Psoas muscle (tissue), 8 donors: ENCODE measurements around the gene INSIG1. TPM values are rescaled to one million over a fixed set of nuclear protein-coding genes. Genes with fewer than 3 reads are reported as not detected.

Experiments used
- ATAC-seq, 4 donors: fragments of 200-7000 bp; cut with Tn5 transposase; one replicate each; pipeline ENCODE4 v1.9.1; 2020; ENCODE audit warnings: moderate library complexity in 3 of 4, mild to moderate bottlenecking in 2 of 4
- DNase-seq, 2 donors: peaks; one replicate each; pipeline ENCODE4 v3.0.0-alpha.2; 2020
- H3K27ac ChIP-seq: fragments of 200-600 bp; one replicate; pipeline ENCODE4 v1.8.0; 2022
- H3K27me3 ChIP-seq, 3 donors: fragments of 200-600 bp in 1 of 3; one replicate each; pipeline versions ENCODE4 v1.6.1 to v1.8.0; 2013 to 2022; ENCODE audit warnings: low read length in 2 of 3, mild to moderate bottlenecking in 2 of 3, moderate library complexity in 1 of 3; ENCODE audit not compliant: insufficient read depth in 3 of 3
- H3K36me3 ChIP-seq, 2 donors: fragments of 200-600 bp in 1 of 2; one replicate each; pipeline versions ENCODE4 v1.6.1 to v1.8.0; 2013 to 2022; ENCODE audit warnings: low read depth in 1 of 2, mild to moderate bottlenecking in 1 of 2, moderate library complexity in 1 of 2; ENCODE audit not compliant: insufficient read depth in 1 of 2
- H3K4me1 ChIP-seq: fragments of 200-600 bp; one replicate; pipeline ENCODE4 v1.8.0; 2022
- H3K4me3 ChIP-seq: fragments of 200-600 bp; one replicate; pipeline ENCODE4 v1.8.0; 2022; ENCODE audit warnings: mild to moderate bottlenecking
- H3K9me3 ChIP-seq: fragments of 200-600 bp; one replicate; pipeline ENCODE4 v1.8.0; 2022
- WGBS, 3 donors: extraction: QIAGEN DNeasy Blood & Tissue Kit; methylation state at CpG; one replicate each; pipeline versions ENCODE4 v1.1.6 to v1.1.7; 2013; 5-methylcytosine and 5-hydroxymethylcytosine counted together
- intact Hi-C, 2 donors: fragments of 100-400 bp; cut with DNase I; formaldehyde crosslinking; loops; one replicate each; pipeline versions ENCODE4 v1.11.0 to v1.14.2; 2022
- polyA plus RNA-seq, 3 donors: library from polyadenylated mRNA; stranded (reverse); fragments of 200-250 nt; gene quantifications; one replicate each; pipeline ENCODE4 v1.2.3, GENCODE V29; 2013
- total RNA-seq, 4 donors: library from RNA; stranded (reverse); fragmentation: NEBNext Ultra II Directional in 2 of 4; extraction: Animal tissue kit (Norgen Biotek cat#: 25700) in 2 of 4; gene quantifications; one replicate each; pipeline versions ENCODE4 v1.2.1 to v1.2.4, GENCODE V29; 2021 to 2023
- TF ChIP-seq, protein P1 (sequence below): fragments of 200-600 bp; IDR thresholded peaks from one replicate; pipeline ENCODE4 v1.8.0; 2022; ENCODE audit warnings: antibody characterized with exemption
- donor health status: healthy with polysubstance abuse.
- donor health status: DM: no; HTN: no; CAD: no; lungs with moderate emphysema.
- donor health status: Bipolar disorder and iron deficiency.
- donor health status: healthy.
- donor health status: DM: yes; HTN: yes; CAD: no.
- donor health status: DM: no; HTN: no; CAD: no.
- donor health status: DM: no; HTN: no; CAD: no.
- donor health status: DM: yes; HTN: yes; CAD: no.

Gene INSIG1
- total and polyA plus RNA-seq, 7 donors: 4.0 to 20.0 (median 7.4) TPM

DNA sequence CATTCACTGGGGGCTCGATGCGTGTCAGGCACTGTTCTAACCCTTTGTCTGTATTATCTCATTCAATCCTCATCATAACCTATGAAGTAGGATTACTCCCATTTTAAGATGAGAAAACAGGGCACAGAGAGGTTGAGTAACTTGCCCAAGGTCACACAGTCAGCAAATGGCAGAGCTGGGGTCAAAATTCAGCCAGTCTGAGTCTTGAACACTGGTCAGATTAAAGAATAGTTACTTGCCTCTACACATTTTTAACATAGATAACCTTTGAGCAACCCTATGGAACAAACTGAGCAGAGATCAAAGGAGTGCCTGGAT is 27.2 kb downstream of the INSIG1 start:
- H3K9me3 ChIP-seq: no peaks in the 10 kb centered on the region
- H3K4me3 ChIP-seq: no peak overlapping the region
- intact Hi-C loops: no loop called here
- no peaks in the 10 kb centered on the region for H3K36me3 ChIP-seq
- ATAC-seq: no peak
- H3K27ac ChIP-seq: no peak overlapping the region
- TF ChIP-seq, protein P1, sequence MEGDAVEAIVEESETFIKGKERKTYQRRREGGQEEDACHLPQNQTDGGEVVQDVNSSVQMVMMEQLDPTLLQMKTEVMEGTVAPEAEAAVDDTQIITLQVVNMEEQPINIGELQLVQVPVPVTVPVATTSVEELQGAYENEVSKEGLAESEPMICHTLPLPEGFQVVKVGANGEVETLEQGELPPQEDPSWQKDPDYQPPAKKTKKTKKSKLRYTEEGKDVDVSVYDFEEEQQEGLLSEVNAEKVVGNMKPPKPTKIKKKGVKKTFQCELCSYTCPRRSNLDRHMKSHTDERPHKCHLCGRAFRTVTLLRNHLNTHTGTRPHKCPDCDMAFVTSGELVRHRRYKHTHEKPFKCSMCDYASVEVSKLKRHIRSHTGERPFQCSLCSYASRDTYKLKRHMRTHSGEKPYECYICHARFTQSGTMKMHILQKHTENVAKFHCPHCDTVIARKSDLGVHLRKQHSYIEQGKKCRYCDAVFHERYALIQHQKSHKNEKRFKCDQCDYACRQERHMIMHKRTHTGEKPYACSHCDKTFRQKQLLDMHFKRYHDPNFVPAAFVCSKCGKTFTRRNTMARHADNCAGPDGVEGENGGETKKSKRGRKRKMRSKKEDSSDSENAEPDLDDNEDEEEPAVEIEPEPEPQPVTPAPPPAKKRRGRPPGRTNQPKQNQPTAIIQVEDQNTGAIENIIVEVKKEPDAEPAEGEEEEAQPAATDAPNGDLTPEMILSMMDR: no peak
- H3K4me1 ChIP-seq: no peaks in the 10 kb centered on the region
- peaks cover 0 to 13% (median 10%) of the 10 kb centered on the region in 3 donors for H3K27me3 ChIP-seq
- DNase-seq: no peak
- 94 to 95% (median 95%) methylated on average over 2 of the region's 2 CpGs for WGBS, 3 donors

- 35 to 54% (median 48%) methylated on average over 9 of the region's 9 CpGs for WGBS, 3 donors
- Histone ChIP-seq H3K4me1 (no peaks in the 10 kb centered on the region), H3K36me3 (no peaks in the 10 kb centered on the region), H3K9me3 (no peaks in the 10 kb centered on the region), H3K4me3 (no peak overlapping the region), H3K27ac (no peak overlapping the region), H3K27me3 (peaks cover 0 to 9% (median 8%) of the 10 kb centered on the region in 3 donors)
- TF ChIP-seq, protein P1: no peak
- intact Hi-C loops: no loop called here
- ATAC-seq: no peak
- no peak for DNase-seq
These were observed 28.7 kb downstream of the INSIG1 start for GRCh38 chr7:155326385-155326784.

- Histone ChIP-seq H3K27ac (no peak overlapping the region), H3K9me3 (no peaks in the 10 kb centered on the region), H3K4me1 (no peaks in the 10 kb centered on the region), H3K27me3 (peaks cover 0 to 15% (median 8%) of the 10 kb centered on the region in 3 donors), H3K4me3 (no peak overlapping the region), H3K36me3 (no peaks in the 10 kb centered on the region)
- TF ChIP-seq, protein P1: no peak
- DNase-seq: no peak
- intact Hi-C loops: no loop called here
- no peak for ATAC-seq
- WGBS, 3 donors: 73 to 78% (median 77%) methylated on average over 13 of the region's 13 CpGs
These were observed 30.1 kb downstream of the INSIG1 start for GRCh38 chr7:155327590-155328320.

GRCh38 chr7:155329225-155329624 is 31.5 kb downstream of the INSIG1 start:
- intact Hi-C loops: no loop called here
- no peaks in the 10 kb centered on the region for H3K36me3 ChIP-seq
- WGBS, 3 donors: 13% methylated on average over 1 of the region's 5 CpGs; no CpG with 5 or more reads in 2 of the 3 donors
- H3K27me3 ChIP-seq: peaks cover 0 to 15% (median 10%) of the 10 kb centered on the region in 3 donors
- H3K9me3 ChIP-seq: no peaks in the 10 kb centered on the region
- DNase-seq: no peak
- H3K4me1 ChIP-seq: no peaks in the 10 kb centered on the region
- H3K4me3 ChIP-seq: no peak overlapping the region
- no peak overlapping the region for H3K27ac ChIP-seq
- ATAC-seq: no peak
- TF ChIP-seq, protein P1: no peak

- H3K4me3 ChIP-seq: no peak overlapping the region
- no peaks in the 10 kb centered on the region for H3K9me3 ChIP-seq
- DNase-seq: no peak
- no peak overlapping the region for H3K27ac ChIP-seq
- intact Hi-C loops: no loop called here
- H3K36me3 ChIP-seq: no peaks in the 10 kb centered on the region
- WGBS, 3 donors: 58 to 69% (median 64%) methylated on average over 4 of the region's 4 CpGs
- TF ChIP-seq, protein P1: no peak
- no peak for ATAC-seq
- H3K4me1 ChIP-seq: no peaks in the 10 kb centered on the region
- peaks cover 0 to 13% (median 6%) of the 10 kb centered on the region in 3 donors for H3K27me3 ChIP-seq
These were observed 33.7 kb downstream of the INSIG1 start for GRCh38 chr7:155331396-155331795.
